Fibroblast of upper back skin (primary cell): ENCODE measurements around the gene ANO10.
"Not testable (repeated sequence)": the region's sequence is repeated elsewhere in the genome, so short reads cannot be mapped to it uniquely, and the experiment has no call there.

Experiments
- DNase-seq: peaks from one replicate; pipeline ENCODE4 v3.0.0-alpha.2; 2013

ANO10 gene, protein sequence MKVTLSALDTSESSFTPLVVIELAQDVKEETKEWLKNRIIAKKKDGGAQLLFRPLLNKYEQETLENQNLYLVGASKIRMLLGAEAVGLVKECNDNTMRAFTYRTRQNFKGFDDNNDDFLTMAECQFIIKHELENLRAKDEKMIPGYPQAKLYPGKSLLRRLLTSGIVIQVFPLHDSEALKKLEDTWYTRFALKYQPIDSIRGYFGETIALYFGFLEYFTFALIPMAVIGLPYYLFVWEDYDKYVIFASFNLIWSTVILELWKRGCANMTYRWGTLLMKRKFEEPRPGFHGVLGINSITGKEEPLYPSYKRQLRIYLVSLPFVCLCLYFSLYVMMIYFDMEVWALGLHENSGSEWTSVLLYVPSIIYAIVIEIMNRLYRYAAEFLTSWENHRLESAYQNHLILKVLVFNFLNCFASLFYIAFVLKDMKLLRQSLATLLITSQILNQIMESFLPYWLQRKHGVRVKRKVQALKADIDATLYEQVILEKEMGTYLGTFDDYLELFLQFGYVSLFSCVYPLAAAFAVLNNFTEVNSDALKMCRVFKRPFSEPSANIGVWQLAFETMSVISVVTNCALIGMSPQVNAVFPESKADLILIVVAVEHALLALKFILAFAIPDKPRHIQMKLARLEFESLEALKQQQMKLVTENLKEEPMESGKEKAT

DNA sequence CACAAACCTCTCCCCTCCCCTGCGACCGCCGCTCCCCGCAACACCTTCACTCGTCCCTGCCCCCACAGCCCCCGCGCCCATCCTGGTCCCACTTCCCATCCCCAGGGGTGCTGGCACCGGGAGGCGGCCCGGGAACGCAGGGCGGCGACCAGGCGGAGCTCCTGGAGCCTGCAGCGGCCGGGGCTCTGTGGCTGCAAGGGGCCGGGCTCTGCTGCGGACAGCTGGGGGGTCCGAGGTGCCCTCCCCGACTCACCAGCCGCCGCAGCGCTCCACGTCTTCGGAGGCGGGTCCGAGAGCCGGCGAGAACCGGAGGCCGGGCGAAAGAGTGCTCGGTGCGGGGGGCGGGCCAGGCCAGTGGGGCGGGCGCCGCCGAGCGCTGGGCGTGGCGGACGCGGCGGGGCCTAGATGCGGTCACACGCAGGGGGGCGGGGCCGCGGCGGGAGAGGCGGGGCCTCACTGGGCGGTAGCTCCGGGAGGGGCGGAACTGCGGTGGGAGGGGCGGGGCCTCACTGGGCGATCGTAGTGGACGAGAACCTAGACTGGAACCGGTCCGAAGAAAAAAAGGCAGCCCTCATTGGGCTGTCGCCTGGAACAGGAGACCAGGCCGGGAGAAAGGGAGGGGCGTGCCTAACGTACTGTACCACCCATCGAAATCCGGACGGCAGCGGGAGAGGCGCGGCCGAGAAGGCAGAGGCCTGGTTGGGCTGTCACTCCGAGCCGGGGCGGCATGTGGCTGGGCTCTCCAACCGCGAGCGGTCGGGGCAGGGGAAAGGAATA is at the start of gene ANO10:
ANO10 (minus strand) TSS at position 356 of the 777 bp plus-strand sequence. CDS start 16,159 bp downstream, outside the sequence.
- DNase-seq, result peak; percentile 100

DNA sequence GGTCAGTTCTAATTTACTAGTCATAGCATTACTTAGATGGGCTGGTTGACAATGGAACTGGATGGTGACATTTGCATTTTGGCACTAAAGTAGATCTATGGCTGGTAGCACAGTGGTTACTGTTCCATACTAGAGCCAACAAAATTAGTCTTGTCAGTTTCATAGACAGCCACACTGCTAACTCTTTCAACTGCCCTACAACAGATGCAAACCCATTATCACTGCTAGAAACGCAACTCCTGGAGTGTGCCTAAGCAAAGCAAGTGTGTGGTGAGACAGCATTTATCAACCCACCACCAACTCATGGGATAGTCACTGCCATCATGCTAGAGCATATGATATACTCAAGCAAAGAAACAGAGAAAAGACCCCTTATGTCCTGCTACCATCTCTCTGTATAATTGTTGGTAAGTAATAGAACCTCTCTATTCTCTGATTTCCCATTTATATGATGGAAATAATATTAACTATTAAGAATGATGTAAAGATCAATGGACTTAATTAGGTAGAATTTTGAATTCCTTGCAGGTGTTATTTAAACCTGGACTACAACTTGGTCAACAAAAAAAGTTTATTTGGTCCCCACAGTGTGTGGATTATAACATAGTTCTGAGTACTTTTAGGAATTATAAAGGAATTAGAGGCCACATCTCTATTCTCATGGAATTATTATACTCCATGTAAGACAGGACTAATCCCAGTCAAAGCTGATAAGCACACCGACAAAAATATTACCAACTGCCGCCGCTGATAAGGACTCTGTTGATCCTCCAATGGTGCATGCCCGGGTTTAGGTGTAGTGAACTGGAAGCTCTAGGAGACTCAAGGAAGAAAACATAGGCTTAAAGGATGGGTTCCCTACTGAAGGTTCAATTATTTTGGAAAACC is 49.1 kb upstream of the ANO10 start:
- DNase-seq, result no peak

DNA sequence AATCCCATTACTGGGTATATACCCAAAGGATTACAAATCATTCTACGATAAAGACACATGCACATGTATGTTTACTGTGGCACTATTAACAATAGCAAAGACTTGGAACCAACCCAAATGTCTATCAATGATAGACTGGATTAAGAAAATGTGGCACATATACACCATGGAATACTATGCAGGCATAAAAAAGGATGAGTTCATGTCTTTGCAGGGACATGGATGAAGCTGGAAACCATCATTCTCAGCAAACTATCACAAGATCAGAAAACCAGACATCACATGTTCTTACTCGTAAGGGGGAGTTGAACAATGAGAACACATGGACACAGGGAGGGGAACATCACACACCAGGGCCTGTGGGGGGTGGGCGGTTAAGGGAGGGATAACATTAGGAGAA is 43.2 kb upstream of the ANO10 start:
- DNase-seq, result not testable (repeated sequence)

DNA sequence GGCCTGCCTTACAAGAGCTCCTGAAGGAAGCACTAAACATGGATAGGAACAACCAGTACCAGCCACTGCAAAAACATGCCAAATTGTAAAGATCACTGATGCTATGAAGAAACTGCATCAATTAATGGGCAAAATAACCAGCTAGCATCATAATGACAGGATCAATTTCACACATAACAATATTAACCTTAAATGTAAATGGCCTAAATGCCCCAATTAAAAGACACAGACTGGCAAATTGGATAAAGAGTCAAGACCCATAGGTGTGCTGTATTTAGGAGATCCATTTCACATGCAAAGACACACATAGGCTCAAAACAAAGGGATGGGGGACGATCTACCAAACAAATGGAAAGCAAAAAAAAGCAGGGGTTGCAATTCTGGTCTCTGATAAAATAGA is 39.6 kb upstream of the ANO10 start:
- DNase-seq, result not testable (repeated sequence)

DNA sequence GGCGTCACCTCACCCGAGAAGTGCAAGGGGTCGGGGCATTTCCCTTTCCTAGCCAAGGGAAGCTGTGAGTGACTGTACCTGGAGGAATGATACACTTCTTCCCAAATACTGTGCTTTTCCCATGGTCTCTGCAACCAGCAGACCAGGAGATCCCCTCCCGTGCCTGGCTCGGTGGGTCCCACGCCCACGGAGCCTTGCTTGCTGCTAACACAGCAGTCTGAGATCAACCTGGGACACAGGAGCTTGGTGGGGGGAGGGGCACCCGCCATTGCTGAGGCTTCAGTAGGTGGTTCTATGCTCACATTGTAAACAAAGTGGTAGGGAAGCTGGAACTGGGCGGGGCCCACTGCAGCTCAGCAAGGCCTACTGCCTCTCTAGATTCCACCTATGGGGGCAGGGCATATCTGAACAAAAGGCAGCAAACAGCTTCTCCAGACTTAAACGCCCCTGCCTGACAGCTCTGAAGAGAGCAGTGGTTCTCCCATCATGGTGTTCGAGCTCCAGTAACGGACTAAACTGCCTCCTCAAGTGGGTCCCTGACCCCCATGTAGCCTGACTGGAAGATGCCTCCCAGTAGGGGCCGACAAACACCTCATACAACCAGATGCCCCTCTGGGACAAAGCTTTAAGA is 37.6 kb upstream of the ANO10 start:
- no peak for DNase-seq

DNA sequence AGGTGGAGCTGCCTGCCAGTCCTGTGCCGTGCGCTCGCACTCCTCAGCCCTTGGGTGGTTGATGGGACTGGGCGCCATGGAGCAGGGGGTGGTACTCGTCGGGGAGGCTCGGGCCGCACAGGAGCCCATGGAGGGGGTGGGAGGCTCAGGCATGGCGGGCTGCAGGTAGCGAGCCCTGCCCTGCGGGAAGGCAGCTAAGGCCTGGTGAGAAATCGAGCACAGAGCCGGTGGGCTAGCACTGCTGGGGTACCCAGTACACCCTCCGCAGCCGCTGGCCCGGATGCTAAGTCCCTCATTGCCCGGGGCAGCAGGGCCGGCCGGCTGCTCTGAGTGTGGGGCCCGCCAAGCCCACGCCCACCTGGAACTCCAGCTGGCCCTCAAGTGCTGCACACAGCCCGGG is 34.6 kb upstream of the ANO10 start:
- DNase-seq, result not testable (repeated sequence)

DNA sequence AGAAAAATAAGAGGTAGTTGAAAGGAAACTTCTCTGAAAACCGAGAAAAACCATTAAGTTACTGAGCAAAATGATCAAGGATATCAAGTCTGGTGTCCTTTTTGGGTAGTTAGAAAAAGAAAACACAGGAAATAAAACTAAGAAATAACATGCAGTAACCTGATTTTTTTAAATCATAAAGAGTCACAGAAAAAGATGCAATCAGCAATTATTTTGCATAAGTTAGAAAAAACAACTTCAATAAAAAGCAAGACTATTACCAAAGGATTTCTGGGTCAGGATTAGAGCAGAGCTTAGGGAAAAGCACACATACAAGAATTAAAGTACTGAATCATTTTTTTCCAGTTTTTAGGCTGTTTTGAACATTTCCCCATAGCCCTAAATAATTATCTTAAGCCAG is 28.5 kb upstream of the ANO10 start:
- DNase-seq, result no peak

DNA sequence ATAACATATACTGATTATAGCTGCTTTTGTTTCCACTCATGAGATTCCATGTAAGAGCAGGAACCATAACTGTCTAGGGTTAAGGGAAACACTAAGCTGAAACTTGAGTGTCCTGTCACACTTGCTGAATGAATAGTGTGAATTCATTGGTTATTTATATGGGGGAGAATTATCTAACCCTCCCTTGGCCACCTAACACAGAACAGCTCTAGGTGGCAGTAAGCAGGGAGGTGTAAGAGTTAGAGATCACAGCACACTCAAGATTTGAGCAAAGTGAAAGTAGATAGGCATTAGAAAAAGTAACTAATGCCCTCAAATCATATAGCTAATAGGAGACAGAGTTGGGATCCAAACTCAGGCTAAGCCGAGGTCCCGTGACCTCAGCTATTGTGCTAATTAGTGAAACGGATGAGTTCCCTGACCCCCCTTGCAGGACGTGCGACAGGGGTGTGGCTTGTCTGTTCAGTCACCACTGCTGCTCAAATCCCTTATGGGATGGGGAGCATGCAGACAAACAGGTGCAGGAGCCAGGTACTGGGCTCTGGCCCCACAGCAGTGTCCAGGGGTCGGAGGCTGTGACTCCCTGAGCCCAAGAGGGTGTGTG is 27.7 kb upstream of the ANO10 start:
- no peak for DNase-seq

DNA sequence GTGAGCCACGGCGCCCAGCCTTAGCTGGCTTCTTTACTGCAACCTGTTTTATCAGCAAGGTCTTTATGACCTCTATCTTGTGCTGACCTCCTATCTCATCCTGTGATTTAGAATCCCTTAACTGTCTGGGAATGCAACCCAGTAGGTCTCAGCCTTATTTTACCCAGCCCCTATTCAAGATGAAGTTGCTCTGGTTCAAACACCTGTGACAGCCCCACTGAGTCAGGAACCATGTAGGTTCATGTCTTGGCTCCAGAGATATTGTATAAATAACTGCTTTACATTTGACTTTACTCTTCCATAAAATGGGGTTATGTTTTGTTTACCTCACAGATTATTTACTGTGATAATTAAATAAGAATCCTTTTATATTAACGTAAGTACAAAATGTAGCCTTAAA is 27.1 kb upstream of the ANO10 start:
- no peak for DNase-seq

DNA sequence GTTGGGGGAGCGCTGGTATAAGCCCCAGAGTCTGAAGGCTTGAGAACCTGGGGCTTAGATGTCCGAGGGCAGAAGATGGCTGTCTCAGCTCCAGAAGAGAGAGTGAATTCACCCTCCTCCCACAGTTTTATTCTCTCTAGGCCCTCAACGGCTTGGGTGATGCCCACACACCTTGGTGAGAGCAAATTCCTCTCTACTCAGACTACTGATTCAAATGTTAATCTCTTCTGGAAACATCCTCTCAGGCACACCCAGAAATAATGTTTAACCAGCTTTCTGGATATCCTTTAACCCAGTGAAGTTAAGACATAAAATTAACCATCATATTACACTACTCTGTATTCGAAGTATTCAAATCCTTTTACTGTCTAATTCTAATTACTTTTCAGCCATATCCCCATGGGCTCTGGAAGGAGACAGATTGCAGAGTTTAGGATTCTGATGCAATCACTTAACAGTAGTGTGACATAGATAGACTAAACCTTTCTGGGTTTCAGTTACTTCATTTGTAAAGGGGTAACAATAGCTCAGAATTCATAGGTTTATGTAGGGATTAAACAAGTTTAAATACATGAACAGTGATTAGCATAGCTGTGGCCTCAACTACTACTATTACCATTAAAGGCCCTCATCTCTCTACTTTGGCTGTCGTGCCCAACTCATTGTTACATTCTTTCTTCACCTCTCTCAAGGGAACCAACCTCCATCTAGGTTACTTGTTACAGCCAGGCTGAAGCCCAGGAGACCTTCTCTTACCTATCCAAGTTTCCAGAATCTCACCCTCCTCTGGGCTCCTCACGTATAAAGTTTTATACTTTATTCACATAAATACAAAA is 25.7 kb upstream of the ANO10 start:
- DNase-seq, result peak; percentile 35

DNA sequence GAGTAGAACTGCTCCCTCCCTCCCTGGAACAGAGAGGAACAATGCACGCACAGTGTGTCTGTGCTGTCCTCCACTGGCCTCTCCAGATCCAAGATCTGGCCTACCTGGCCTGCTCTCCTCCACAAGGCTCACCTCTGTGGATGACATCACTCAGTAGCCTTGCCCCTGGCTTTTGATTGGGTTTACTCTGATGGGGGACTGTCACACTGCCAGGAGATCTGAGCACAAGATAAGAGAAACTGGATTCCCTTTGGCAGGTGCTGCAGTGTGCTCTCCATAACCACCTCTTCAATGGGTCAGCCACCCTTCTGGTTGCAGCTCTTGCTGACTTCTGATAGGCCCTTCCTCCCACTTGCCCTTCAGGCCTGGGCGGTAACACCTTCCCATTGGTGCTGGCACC is 22.6 kb upstream of the ANO10 start:
- no peak for DNase-seq

DNA sequence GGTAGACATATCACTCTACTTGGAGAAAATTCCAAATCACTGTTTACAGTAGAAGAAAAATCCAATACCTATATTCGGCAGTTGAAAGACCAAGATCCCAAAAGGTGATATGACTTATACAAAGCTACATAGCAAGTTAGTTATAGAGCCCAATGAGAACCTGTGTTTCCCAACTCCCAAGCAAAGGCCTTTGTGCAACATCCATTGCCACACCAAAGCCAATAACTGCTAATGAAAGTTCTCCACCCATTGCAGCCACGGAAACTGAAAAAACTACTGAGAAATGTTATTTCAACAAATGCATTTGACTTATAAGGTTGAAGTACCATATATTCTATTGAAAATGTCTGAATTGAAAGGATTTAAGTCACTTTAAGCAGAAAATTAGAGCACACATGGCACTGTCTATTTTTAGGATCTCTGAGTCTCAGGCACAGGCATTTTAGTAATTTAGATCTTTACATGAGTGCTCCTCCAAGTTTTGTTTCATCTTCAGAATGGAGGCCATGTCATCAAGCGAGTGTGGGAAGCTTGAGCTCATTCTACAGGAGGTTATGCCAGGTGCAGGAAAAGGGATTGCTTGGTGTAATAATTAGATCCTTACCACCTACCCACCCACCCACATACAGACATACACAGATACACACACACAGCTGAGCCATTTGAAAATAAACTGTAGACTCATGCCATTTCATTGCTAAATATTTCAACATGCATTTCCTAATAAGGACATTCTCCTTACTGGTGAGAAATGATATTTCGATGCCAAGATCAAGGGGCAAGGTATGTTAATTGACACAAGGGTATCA is 19.7 kb upstream of the ANO10 start:
- peak; percentile 41 for DNase-seq

DNA sequence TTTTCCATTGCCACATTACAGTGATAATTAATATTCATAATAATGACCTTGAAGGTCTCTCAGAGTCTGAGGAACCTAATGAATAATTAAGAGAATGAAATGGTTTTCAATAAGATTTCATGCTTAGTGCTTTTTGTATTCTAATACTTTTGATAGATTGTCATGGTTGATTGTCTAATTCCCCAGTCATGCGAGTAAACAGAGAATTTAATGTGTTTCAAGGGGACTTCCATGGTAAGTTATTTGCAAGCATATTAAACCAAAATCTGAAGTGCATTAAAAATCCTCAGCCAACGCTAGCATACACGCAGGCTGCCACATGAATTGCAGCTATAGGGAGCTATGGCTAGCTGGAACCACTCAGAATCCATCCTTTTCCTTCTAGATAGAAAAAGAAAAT is 18.9 kb upstream of the ANO10 start:
- no peak for DNase-seq

DNA sequence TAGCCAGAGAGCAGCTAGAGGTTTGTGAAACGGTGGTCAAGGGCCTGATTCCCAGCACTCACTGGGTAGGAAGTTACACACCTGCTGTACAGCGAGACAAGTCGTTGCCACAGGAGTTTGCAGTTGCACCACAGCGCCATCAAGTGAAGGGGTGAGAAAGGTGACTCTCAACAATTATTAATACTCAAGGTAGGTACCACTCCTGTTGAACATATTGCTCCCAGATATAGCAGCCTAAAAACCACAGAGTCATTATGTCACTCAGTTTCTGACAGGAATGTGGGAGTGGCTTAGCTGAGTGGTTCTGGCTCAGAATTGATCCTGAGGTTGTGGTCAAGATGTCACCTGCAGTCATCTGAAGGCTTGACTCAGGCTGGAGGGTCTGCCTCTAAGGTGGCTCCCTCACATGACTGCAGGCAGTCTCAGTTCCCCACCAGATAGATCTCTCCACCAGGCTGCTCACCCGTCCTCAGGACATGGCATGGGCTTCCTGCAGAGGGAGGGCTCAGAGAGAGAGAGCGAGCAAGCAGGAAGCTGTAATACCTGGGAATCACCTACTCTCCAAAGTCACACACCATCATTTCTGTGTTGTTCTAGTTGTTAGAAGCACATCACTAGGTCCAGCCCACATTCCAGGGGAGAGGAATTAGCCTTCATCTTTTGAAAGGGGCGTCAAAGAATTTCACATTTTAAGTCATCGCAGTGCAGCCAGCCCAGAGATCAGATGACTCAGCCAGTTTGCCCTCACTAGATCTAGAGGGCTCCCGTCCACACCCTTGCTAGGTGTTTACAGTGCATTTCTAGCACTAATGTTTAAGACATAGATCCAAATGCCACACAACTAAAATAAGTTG is 17.0 kb upstream of the ANO10 start:
- peak; percentile 25 for DNase-seq

DNA sequence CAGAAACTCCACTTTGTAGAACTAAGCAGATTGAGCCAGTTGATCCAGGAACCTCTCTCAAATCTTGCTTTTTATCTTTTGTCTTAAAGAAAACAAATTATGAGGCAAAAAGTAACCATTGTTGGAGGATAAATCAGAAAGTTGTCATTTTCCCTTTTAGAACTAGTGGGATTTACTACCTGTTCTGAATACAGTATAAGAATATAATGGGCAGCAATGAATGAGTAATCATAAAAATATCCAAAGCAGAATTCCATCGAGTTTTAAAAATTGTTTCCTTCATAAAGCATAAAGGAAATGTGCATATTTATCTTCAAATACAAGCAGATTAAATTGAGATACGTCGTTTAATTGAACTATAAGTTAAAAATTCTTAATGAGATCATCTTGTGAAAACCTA is 15.9 kb upstream of the ANO10 start:
- no peak for DNase-seq

DNA sequence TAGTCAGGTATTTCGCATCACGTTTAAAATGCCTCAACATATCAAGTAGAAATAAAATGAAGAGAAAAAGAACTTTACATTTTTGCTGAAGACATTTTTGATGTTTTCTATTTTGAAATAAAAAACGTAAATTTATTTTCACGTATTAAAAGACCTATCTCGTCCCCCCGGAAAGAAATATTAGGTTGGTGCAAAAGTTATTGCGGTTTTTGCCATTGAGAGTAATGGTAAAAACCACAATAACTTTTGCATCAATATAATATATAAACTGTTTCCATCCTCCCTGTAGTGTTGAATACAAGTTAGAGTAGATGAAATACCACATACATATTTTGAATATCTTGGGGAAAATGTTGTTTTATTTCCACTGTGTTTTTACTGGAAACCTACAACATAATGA is 11.2 kb upstream of the ANO10 start:
- DNase-seq, result no peak

DNA sequence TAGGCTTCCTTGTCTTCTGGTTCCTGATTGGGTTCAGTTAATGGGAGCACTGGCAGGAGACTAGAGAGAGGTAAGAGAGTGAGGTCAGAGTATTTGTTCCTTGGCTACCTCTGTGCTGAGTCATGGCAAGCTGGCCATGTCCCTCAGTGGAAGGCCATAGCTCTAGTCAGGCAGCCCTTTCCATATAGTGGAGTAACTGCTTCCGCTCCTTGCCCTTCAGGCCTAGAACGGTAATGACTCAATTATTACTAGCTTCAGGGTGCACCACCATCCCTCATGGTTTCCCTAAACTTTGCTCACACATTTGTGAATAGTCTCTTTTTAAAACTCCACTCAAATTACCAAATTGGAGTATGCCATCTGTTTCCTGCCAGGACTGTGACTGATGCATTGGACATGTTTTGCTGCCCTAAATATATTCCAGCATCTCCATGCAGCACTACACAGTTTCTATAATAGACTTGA is 10.5 kb upstream of the ANO10 start:
- DNase-seq, result peak; percentile 62

DNA sequence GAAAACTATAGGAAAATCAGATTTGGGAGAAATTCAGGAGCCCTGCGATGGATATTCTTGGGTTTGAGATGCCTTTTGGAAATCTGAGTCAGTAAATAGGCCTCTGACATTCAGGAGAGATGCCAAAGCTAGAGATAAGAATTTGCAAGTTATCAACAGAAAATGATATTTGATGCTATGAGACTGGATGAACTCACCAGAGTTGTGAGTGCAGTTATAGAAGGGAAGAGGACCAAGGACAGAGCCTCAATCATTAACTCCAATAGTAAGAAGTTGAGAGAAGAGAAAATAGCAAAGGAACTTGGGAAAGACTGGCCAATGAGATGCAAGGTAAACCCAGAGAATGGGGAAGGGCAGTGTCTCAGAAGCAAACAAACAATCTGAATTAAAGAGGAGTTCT is 7.9 kb upstream of the ANO10 start:
- DNase-seq, result no peak

DNA sequence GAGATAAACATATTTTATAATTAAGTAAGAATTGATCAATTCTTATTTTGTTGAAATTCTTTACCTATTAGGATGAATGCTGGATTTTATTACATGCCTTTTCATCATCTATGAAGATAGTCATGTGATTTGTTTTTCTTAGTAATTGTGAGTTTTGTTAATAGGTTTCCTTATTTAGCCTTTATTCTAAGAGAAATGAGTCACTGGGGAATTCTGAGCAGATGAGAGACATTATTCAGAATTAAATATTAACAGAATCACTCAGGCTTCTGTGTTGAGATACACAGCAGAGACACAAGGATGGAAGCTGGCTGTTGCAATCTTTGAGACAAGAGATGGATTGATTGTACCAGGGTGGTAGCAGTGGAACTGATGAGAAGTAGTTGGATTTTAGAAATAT is 7.4 kb upstream of the ANO10 start:
- peak; percentile 41 for DNase-seq
